GM18951 (cell line): ENCODE results near the gene B4GALT5.

Experiments
- POLR2A ChIP-seq: IDR thresholded peaks from 4 replicates; pipeline ENCODE4 v1.6.1; 2011; ENCODE audit warnings: mild to moderate bottlenecking; ENCODE audit not compliant: insufficient read length, insufficient read depth; ENCODE audit errors: extremely low read depth
- in situ Hi-C: fragments of 300-500 bp; cut with MboI; formaldehyde crosslinking; loops from one replicate; pipeline ENCODE4 v1.12.0; 2022; ENCODE audit warnings: low sequenced_read_pairs, mixed read lengths, inconsistent platforms; ENCODE audit not compliant: unreplicated experiment

B4GALT5 gene

DNA sequence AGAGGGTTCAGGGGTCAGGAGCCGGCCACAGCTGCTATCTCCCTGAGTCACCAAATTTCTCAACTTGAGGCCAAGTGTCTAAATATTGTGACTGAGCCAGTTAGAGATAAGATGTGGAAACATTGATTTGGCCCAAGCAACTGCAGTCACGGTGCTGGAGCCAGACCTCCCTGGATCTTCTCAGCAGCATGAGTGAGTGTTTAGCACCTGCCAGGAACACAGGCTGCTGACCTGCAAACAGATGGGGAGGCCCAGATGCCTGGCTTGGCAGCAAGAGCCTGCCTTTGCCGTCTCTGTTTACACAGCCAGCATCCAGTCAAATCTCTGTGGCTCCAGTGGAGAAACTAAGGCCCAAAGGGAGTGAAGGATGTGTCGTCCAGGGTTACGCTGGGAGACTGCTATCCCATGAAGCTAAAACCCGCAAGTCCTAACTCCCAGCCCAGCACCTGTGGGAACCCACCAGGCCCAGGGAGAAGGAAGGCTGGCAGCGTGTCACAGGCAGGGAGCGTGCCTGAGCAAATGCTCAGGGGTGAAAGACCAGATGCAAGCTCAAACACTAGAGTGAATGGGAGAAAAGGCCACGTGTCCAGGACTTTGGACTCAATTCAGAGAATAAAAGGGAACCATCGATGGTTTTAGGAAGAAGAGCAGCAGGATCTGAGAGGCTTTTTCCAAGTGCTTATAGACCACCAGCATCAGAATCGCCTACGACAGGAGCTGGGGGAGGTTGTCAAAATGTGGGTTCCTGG lies 129.8 kb downstream of the B4GALT5 start:
- TF ChIP-seq POLR2A = no peak
- in situ Hi-C loops = no loop called here

DNA sequence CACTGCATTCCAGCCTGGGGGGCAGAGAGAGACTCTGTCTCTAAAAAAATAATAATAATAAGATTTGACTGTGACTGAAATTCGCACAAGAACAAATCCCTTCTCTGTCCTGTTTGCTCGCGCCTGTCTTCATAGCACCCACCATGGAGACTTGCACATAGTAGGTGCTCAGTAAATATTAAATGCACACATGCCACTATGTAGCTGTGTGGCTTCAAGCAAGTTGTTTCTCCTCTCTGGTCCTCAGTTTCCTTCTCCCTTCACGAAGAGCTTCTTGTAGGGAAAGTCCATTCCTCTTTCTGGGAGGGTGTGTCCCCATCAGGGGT lies 130.4 kb downstream of the B4GALT5 start:
- in situ Hi-C loops = no loop called here
- TF ChIP-seq POLR2A = no peak
